Left ventricle myocardium superior (tissue), 1 donor: ENCODE measurements around the gene PPM1E. TPM values are rescaled to one million over a fixed set of nuclear protein-coding genes. Genes with fewer than 3 reads are reported as not detected.

Experiments used
- ATAC-seq: fragments of 200-7000 bp; cut with Tn5 transposase; one replicate; pipeline ENCODE4 v1.9.1; 2020; ENCODE audit warnings: mild to moderate bottlenecking, moderate library complexity
- DNase-seq: peaks from one replicate; pipeline ENCODE4 v3.0.0-alpha.2; 2020
- intact Hi-C: fragments of 100-400 bp; cut with micrococcal nuclease; formaldehyde crosslinking; loops from one replicate; pipeline ENCODE4 v1.11.0; 2022
- total RNA-seq: library from RNA; stranded (reverse); fragmentation: NEBNext Ultra II Directional; extraction: Animal tissue kit (Norgen Biotek cat#: 25700); gene quantifications from one replicate; pipeline ENCODE4 v1.2.1, GENCODE V29; 2021
- donor health status: DM: no; HTN: yes; CAD: no; lungs with severe emphysema.

PPM1E gene
- total RNA-seq, 1 donor from 2014 or later, result 3.2 TPM

GRCh38 chr17:58980706-58981481 is 225.2 kb downstream of the PPM1E start:
- intact Hi-C loops, result no loop called here

DNA sequence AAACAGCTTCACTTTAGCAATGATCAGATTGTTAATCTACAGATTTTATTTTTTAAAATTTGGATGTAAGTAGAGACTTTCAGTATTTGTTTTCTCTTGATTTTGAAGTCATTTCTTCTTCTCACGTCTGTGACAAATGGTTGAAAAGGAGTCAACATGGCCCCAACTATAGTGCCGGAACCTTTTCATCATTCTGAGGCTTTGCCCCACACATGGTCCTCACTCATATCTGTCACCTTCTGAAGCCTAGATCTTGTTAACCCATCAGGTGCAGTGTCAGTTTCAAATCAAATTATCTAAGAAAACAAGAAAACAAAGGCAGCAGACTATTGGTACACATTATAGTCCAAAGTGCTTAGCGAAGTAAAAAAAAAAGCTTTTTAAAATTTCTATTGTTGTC is 227.0 kb downstream of the PPM1E start:
- intact Hi-C loops, result no loop called here
- no peak for ATAC-seq

More at GRCh38 chr17:58980706-58981481, 225.2 kb downstream of the PPM1E start:
- DNase-seq, result no peak
- ATAC-seq, result no peak

DNA sequence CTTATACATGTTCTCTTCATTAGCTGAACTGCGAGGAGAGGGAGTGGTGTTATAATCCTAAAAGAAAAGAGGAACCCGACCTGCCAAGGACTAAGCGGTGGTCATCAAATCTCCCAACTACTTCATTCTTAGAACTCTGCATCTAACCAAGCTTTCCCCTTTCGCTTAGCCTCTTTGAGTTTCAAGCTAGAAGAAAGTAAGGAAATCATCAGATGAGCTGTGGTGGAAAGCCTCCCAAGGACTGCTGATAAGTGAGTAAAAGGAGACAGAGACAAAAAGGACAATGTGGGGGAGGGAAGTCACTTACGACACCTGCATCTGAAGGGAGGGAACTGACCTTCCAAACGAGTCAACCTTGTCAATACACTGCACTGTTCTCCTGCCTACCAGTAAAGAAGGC is 229.7 kb downstream of the PPM1E start:
- intact Hi-C loops, result no loop called here
- DNase-seq, result no peak
- no peak for ATAC-seq

More for the DNA sequence above, 227.0 kb downstream of the PPM1E start:
- no peak for DNase-seq

DNA sequence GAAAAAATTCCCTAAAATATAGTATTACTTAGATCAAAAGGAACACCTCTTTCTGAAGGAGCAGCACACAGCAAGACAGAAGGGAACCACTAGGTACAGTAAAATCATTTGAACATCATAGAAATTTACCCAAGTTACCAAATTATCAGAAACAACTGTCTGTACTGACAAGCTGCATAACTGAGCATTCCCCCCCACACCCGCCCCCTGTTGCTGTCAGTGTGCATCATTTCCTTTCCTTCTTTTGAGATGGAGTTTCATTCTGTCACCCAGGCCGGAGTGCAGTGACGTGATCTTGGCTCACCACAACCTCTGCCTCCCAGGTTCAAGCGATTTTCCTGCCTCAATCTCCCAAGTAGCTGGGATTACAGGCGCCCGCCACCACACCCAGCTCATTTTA is 230.3 kb downstream of the PPM1E start:
- intact Hi-C loops, result no loop called here
- ATAC-seq (no peak), DNase-seq (no peak)

GRCh38 chr17:58989629-58990028 is 234.0 kb downstream of the PPM1E start:
- no peak for ATAC-seq
- no peak for DNase-seq
- intact Hi-C loops, result no loop called here

DNA sequence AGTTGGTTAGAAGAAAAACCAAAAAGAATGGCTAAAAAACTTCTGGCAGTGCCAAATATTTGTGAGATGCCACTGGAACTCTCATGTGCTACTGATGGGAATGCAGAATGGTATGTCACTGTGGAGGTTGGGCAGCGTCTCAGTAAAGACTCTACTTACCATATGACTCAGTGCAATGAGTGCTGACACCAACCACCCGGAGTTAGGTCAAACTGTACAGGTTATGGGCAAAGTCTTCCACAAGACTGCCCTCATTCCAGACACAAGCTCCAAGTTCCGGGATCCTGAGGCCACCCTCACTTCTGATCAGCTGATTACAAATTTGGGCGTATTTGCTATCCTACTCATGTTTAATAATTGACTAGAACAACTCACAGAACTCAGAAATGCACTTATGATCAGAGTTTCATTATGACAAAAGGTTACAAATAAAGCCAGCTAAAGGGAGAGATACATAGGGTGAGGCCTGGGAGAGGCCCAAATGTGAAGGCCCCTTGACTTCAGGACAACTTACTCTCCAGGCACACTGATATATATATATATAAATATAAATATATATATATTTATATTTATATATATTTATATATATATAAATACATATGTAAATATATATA is 236.2 kb downstream of the PPM1E start:
- intact Hi-C loops, result no loop called here
- ATAC-seq, result no peak
- DNase-seq, result no peak

DNA sequence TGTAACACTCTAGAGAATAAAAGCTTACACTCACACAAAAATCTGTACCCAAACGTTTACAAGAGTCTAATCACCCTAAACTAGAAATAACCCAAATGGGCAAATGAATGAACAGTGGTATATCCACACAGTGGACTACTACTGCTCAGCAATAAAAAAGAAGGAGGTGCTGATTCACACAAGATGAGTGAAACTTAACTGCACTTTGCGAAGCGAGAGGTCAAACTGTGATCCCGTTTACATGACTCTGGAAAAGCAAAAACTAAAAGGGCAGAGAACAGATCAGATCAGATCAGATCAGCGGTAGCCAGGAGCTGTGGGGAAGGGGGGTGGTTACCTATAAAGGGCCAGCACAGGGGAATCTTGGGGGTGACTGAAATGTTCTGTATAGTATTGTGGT is 237.7 kb downstream of the PPM1E start:
- DNase-seq (no peak), ATAC-seq (no peak)
- intact Hi-C loops, result no loop called here

- intact Hi-C loops, result no loop called here
- DNase-seq, result no peak
- peak; percentile 35 for ATAC-seq
Measured at GRCh38 chr17:58995247-58995940, 239.7 kb downstream of the PPM1E start.

- intact Hi-C loops, result no loop called here
- no peak for ATAC-seq
- DNase-seq, result no peak
Measured at GRCh38 chr17:58996968-58997367, 241.3 kb downstream of the PPM1E start.

DNA sequence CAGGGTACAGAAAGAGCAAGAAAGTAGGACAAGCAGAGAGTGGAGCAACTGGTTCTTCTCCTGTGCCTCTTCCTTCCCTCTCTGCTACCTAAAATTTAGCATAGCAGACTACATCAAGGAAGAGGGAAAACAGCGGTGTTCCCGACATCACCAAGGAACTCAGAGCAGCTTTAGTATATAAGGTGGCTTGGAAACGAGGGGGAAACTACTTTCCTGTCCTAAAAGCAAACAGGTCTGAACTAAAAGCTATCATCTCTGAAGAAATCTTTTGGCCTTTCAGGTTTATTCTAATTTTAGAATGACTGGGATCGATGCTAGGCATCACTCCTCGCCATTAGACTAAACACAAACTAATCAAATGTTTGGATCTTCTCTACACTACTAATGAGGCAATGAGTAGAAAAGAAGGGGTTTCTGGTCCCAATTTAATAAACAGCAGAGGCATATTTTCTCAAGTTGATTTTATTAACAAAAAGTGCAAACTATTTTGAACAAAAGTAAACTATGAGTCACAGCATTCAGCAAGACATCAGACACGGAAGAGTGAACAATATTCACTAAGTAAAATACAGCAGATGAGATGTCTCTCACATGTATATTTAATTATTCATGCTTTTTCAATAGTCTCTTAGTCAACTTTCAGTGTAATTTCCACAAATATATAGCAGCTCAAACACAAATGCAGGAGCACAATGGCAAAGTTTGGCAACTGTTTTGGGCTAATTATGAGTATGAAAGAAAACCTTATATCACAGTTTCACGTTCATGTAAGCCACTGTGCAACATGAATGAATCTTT is 242.3 kb downstream of the PPM1E start:
- ATAC-seq, result no peak
- DNase-seq, result no peak
- intact Hi-C loops, result no loop called here

GRCh38 chr17:58998871-58999270 is 243.2 kb downstream of the PPM1E start:
- no peak for ATAC-seq
- intact Hi-C loops, result no loop called here
- no peak for DNase-seq

GRCh38 chr17:58999500-58999899 is 243.8 kb downstream of the PPM1E start:
- DNase-seq, result no peak
- intact Hi-C loops, result no loop called here
- no peak for ATAC-seq

- DNase-seq, result no peak
- intact Hi-C loops, result loop anchor here (10.0 kb wide), 1 partner anchor 485 kb away; the partner anchor contains the start of gene MTMR4
- no peak for ATAC-seq
Measured at GRCh38 chr17:59000022-59000421, 244.4 kb downstream of the PPM1E start.

DNA sequence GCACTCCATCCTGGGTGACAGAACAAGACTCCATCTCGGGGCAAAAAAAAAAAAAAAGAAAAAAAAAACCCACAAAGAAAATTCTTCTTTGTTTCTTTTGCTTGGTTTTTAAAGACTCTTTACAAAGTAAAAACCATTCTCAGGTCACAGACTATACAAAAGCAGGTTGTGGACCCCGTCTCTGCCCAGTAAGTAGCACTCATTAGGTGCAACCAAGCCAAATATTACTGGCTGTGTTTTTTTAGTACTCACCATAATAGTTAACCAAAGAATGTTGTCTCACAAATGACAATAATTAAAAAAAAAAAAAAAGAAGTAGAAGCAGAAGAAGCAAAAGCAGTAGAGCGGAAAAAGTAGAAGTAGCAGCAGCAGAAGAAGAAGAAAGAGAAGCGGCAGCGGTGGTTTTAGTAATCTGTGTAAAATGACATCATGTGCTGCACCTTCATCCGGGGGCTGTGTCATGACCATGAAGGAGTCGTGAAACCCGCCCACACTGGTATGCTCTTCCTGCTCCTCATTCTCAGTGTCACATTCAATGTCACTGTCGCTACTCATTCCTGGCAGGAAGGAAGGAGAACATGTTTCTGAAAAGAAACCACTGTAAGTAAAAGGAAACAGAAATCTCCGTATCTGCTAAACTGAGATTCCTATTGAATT is 245.6 kb downstream of the PPM1E start:
- intact Hi-C loops, result loop anchor here (10.0 kb wide), 1 partner anchor 486 kb away; the partner anchor contains the start of gene MTMR4

GRCh38 chr17:59002126-59002525 is 246.5 kb downstream of the PPM1E start:
- intact Hi-C loops, result loop anchor here (10.0 kb wide), 1 partner anchor 487 kb away; the partner anchor contains the start of gene MTMR4
- ATAC-seq (no peak), DNase-seq (no peak)

More for the DNA sequence above, 245.6 kb downstream of the PPM1E start:
- ATAC-seq (peak; percentile 51), DNase-seq (no peak)

GRCh38 chr17:59002848-59003247 is 247.2 kb downstream of the PPM1E start:
- DNase-seq (no peak), ATAC-seq (no peak)
- intact Hi-C loops, result loop anchor here (10.0 kb wide), 1 partner anchor 488 kb away; the partner anchor contains the start of gene MTMR4

GRCh38 chr17:59003860-59004259 is 248.2 kb downstream of the PPM1E start:
- intact Hi-C loops, result loop anchor here (10.0 kb wide), 1 partner anchor 489 kb away; the partner anchor contains the start of gene MTMR4

GRCh38 chr17:59004338-59005111 is 248.9 kb downstream of the PPM1E start:
- intact Hi-C loops, result loop anchor here (5.0 to 10.0 kb wide), 3 partner anchors 292 to 490 kb away; partner anchors contain the start of gene MTMR4
- DNase-seq (peak; percentile 37), ATAC-seq (peak; percentile 72)

More at GRCh38 chr17:59003860-59004259, 248.2 kb downstream of the PPM1E start:
- DNase-seq (no peak), ATAC-seq (no peak)
